ENCODE results near the gene GNG7. TPM values are rescaled to one million over a fixed set of nuclear protein-coding genes. Genes with fewer than 3 reads are reported as not detected.

The GNG7 gene
- total RNA-seq, 1 experiment from 2014 or later: 9.6 TPM

GRCh38 chr19:2747349-2747748 lies 44.9 kb upstream of the GNG7 start:
- no peak for TF ChIP-seq TEAD1 (CRISPR knock-in tag; IDR thresholded peaks at IDR 0.05)
- TF ChIP-seq GRHL2 (CRISPR knock-in tag; IDR thresholded peaks at IDR 0.05; ENCODE audit: insufficient replicate concordance, severe bottlenecking): no peak
- Mint-ChIP-seq H3K4me1 (no peaks in the 10 kb centered on the region), H3K9me3 (no peaks in the 10 kb centered on the region), H3K4me3 (no peak overlapping the region), H3K27ac (no peak overlapping the region), H3K27me3 (ENCODE audit: low read depth) (peaks cover 18% of the 10 kb centered on the region), H3K36me3 (no peaks in the 10 kb centered on the region)
- ATAC-seq (no peak), DNase-seq (ENCODE audit: low spot score) (no peak)
- ChIA-PET POLR2A (no interaction called here), CTCF (interaction anchor here (5.7 kb wide), 1 partner anchor 99 kb away, joined by 76 read pairs; no protein-coding TSS in a partner anchor)

DNA sequence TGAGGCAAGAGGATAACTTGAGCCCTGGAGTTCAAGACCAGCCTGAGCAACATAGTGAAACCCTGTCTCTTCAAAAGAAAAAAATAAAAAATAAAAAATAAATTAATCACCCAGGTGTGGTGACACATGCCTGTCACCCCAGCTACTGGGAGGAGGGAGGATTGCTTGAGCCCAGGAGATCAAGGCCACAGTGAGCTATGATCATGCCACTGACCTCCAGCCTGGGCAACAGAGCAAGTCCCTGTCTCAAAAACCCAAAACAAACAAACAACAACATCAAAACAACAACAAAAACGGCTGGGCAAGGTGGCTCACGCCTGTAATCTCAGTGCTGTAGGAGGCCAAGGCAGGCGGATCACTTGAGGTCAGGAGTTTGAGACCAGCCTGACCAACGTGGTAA lies 41.6 kb upstream of the GNG7 start:
- TF ChIP-seq FOXP1 (CRISPR knock-in tag; IDR thresholded peaks at IDR 0.05; ENCODE audit: borderline replicate concordance) (no peak), NR1H2 (CRISPR knock-in tag; IDR thresholded peaks at IDR 0.05) (no peak), RELA (CRISPR knock-in tag; IDR thresholded peaks at IDR 0.05; ENCODE audit: borderline replicate concordance) (no peak), TEAD4 (CRISPR knock-in tag; IDR thresholded peaks at IDR 0.05) (no peak), PRRX2 (CRISPR knock-in tag; IDR thresholded peaks at IDR 0.05) (no peak), ZNF671 (CRISPR knock-in tag; IDR thresholded peaks at IDR 0.05) (no peak), TEAD1 (CRISPR knock-in tag; IDR thresholded peaks at IDR 0.05) (no peak), JAZF1 (CRISPR knock-in tag; IDR thresholded peaks at IDR 0.05) (no peak), ZNF317 (CRISPR knock-in tag; IDR thresholded peaks at IDR 0.05; ENCODE audit: borderline replicate concordance, low read depth) (no peak), SMAD3 (CRISPR knock-in tag; IDR thresholded peaks at IDR 0.05; ENCODE audit: borderline replicate concordance) (no peak), ETV6 (CRISPR knock-in tag; IDR thresholded peaks at IDR 0.05) (no peak), MLX (CRISPR knock-in tag; IDR thresholded peaks at IDR 0.05) (no peak), MXD4 (CRISPR knock-in tag; IDR thresholded peaks at IDR 0.05; ENCODE audit: borderline replicate concordance) (no peak)
- TF ChIP-seq, protein P1, sequence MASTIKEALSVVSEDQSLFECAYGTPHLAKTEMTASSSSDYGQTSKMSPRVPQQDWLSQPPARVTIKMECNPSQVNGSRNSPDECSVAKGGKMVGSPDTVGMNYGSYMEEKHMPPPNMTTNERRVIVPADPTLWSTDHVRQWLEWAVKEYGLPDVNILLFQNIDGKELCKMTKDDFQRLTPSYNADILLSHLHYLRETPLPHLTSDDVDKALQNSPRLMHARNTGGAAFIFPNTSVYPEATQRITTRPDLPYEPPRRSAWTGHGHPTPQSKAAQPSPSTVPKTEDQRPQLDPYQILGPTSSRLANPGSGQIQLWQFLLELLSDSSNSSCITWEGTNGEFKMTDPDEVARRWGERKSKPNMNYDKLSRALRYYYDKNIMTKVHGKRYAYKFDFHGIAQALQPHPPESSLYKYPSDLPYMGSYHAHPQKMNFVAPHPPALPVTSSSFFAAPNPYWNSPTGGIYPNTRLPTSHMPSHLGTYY (CRISPR knock-in tag; IDR thresholded peaks at IDR 0.05): no peak
- TF ChIP-seq, protein P2, sequence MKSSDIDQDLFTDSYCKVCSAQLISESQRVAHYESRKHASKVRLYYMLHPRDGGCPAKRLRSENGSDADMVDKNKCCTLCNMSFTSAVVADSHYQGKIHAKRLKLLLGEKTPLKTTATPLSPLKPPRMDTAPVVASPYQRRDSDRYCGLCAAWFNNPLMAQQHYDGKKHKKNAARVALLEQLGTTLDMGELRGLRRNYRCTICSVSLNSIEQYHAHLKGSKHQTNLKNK (CRISPR knock-in tag; IDR thresholded peaks at IDR 0.05): no peak
- TF ChIP-seq, protein P3, sequence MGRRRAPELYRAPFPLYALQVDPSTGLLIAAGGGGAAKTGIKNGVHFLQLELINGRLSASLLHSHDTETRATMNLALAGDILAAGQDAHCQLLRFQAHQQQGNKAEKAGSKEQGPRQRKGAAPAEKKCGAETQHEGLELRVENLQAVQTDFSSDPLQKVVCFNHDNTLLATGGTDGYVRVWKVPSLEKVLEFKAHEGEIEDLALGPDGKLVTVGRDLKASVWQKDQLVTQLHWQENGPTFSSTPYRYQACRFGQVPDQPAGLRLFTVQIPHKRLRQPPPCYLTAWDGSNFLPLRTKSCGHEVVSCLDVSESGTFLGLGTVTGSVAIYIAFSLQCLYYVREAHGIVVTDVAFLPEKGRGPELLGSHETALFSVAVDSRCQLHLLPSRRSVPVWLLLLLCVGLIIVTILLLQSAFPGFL (CRISPR knock-in tag; IDR thresholded peaks at IDR 0.05; ENCODE audit: borderline replicate concordance): no peak
- TF ChIP-seq, protein P4, sequence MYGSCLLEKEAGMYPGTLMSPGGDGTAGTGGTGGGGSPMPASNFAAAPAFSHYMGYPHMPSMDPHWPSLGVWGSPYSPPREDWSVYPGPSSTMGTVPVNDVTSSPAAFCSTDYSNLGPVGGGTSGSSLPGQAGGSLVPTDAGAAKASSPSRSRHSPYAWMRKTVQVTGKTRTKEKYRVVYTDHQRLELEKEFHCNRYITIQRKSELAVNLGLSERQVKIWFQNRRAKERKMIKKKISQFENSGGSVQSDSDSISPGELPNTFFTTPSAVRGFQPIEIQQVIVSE (CRISPR knock-in tag; IDR thresholded peaks at IDR 0.05; ENCODE audit: borderline replicate concordance): no peak
- TF ChIP-seq, protein P5, sequence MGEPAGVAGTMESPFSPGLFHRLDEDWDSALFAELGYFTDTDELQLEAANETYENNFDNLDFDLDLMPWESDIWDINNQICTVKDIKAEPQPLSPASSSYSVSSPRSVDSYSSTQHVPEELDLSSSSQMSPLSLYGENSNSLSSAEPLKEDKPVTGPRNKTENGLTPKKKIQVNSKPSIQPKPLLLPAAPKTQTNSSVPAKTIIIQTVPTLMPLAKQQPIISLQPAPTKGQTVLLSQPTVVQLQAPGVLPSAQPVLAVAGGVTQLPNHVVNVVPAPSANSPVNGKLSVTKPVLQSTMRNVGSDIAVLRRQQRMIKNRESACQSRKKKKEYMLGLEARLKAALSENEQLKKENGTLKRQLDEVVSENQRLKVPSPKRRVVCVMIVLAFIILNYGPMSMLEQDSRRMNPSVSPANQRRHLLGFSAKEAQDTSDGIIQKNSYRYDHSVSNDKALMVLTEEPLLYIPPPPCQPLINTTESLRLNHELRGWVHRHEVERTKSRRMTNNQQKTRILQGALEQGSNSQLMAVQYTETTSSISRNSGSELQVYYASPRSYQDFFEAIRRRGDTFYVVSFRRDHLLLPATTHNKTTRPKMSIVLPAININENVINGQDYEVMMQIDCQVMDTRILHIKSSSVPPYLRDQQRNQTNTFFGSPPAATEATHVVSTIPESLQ (CRISPR knock-in tag; IDR thresholded peaks at IDR 0.05): no peak
- ChIA-PET POLR2A (no interaction called here), CTCF (interaction anchor here (1.0 to 2.0 kb wide), 2 partner anchors 96 to 143 kb away, joined by 3 to 5 read pairs; no protein-coding TSS in a partner anchor)
- Mint-ChIP-seq H3K36me3 (no peaks in the 10 kb centered on the region), H3K9me3 (no peaks in the 10 kb centered on the region), H3K4me3 (no peak overlapping the region), H3K27me3 (ENCODE audit: low read depth) (peaks cover 25% of the 10 kb centered on the region), H3K4me1 (peaks cover 3% of the 10 kb centered on the region), H3K27ac (no peak overlapping the region)
- no peak for ATAC-seq
- DNase-seq (ENCODE audit: low spot score): no peak

Measured in WTC11 (cell line).